Measurements from ENCODE around the gene ALDH3B1. TPM values are rescaled to one million over a fixed set of nuclear protein-coding genes. Genes with fewer than 3 reads are reported as not detected.

ALDH3B1 gene
- total and polyA plus RNA-seq, 8 donors: 12.1 to 87.1 (median 16.1) TPM

DNA sequence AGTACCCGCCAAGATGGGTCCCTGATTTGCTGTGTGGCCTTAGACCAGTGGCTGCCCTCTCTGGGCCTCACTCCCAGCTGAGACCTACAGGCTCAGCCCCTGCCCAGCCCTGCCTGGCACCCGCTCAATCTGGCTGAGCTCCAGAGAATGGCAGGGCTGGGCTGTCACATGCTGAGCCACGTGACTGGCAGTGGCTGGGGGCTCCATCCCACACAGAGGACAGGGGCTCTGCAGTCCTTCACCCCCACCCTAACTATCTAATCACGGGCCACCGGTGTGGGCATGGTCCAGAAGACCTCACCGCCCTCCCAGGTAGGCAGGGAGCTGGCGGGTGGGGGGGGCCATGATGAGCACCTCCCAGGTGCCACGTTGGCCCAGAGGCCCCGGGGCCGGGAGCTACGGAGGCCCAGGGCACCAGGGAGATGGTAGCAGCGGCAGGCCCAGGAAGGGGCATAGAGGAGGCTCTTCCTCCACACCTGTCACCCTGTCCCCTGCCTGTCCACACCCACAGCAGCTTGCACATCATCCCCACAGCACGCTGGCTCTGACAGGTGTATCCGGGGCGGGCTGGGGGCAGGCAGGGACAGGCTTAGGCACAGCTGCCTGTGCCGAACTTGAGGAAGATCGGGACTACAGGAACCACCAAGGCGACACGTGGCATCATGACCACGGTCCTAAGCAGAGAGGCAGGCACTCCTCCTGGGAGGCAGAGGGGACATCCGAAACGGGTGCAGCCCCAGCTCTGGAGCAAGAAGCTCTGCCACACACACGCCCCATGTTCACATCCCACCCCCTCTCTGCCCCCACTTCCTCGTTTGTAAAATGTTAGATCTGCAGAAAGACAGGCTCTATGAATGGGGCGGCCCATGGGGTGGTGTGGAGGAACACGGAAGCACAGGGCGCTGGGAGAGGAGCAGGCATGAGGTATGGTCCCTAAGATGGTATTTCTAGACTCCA lies 1.5 kb upstream of the ALDH3B1 start:
- H3K4me1 ChIP-seq: peaks cover 30 to 71% of the 10 kb centered on the region in 2 donors
- H3K27ac ChIP-seq: peak overlapping the region; percentile 93 to 96
- TF ChIP-seq, protein P1, sequence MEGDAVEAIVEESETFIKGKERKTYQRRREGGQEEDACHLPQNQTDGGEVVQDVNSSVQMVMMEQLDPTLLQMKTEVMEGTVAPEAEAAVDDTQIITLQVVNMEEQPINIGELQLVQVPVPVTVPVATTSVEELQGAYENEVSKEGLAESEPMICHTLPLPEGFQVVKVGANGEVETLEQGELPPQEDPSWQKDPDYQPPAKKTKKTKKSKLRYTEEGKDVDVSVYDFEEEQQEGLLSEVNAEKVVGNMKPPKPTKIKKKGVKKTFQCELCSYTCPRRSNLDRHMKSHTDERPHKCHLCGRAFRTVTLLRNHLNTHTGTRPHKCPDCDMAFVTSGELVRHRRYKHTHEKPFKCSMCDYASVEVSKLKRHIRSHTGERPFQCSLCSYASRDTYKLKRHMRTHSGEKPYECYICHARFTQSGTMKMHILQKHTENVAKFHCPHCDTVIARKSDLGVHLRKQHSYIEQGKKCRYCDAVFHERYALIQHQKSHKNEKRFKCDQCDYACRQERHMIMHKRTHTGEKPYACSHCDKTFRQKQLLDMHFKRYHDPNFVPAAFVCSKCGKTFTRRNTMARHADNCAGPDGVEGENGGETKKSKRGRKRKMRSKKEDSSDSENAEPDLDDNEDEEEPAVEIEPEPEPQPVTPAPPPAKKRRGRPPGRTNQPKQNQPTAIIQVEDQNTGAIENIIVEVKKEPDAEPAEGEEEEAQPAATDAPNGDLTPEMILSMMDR (IDR thresholded peaks at IDR 0.05): no peak
- intact Hi-C loops (cut with DNase I): no loop called here
- DNase-seq (peak in 2 of 4 donors; percentile 66 to 85), ATAC-seq (no peak)
- H3K27me3 ChIP-seq: no peaks in the 10 kb centered on the region
- peak overlapping the region in 1 of 2 donors; percentile 52 for H3K4me3 ChIP-seq
- H3K9me3 ChIP-seq: no peaks in the 10 kb centered on the region
- H3K36me3 ChIP-seq: no peaks in the 10 kb centered on the region

GRCh38 chr11:68009391-68010089 lies 587 bp upstream of the ALDH3B1 start:
- intact Hi-C loops (cut with DNase I): no loop called here
- peak; percentile 3 for ATAC-seq
- TF ChIP-seq, protein P1 (IDR thresholded peaks at IDR 0.05): peak in 1 of 2 donors; percentile 12
- H3K27ac ChIP-seq: peak overlapping the region; percentile 93 to 96
- H3K27me3 ChIP-seq: no peaks in the 10 kb centered on the region
- DNase-seq: peak in 3 of 4 donors; percentile 33 to 52 (median 45)
- H3K9me3 ChIP-seq: no peaks in the 10 kb centered on the region
- peak overlapping the region in 1 of 2 donors; percentile 52 for H3K4me3 ChIP-seq
- peaks cover 36 to 73% of the 10 kb centered on the region in 2 donors for H3K4me1 ChIP-seq
- H3K36me3 ChIP-seq: no peaks in the 10 kb centered on the region

- H3K27ac ChIP-seq: peak overlapping the region; percentile 93 to 96
- DNase-seq (peak in 2 of 4 donors; percentile 16 to 34), ATAC-seq (no peak)
- TF ChIP-seq, protein P1 (IDR thresholded peaks at IDR 0.05): no peak
- peaks cover 43 to 84% of the 10 kb centered on the region in 2 donors for H3K4me1 ChIP-seq
- no peaks in the 10 kb centered on the region for H3K27me3 ChIP-seq
- intact Hi-C loops (cut with DNase I): no loop called here
- H3K36me3 ChIP-seq: peaks cover 0 to 6% of the 10 kb centered on the region in 2 donors
- H3K4me3 ChIP-seq: peak overlapping the region; percentile 34 to 52
- H3K9me3 ChIP-seq: no peaks in the 10 kb centered on the region
Observed at GRCh38 chr11:68011051-68011943, 1.2 kb downstream of the ALDH3B1 start.

DNA sequence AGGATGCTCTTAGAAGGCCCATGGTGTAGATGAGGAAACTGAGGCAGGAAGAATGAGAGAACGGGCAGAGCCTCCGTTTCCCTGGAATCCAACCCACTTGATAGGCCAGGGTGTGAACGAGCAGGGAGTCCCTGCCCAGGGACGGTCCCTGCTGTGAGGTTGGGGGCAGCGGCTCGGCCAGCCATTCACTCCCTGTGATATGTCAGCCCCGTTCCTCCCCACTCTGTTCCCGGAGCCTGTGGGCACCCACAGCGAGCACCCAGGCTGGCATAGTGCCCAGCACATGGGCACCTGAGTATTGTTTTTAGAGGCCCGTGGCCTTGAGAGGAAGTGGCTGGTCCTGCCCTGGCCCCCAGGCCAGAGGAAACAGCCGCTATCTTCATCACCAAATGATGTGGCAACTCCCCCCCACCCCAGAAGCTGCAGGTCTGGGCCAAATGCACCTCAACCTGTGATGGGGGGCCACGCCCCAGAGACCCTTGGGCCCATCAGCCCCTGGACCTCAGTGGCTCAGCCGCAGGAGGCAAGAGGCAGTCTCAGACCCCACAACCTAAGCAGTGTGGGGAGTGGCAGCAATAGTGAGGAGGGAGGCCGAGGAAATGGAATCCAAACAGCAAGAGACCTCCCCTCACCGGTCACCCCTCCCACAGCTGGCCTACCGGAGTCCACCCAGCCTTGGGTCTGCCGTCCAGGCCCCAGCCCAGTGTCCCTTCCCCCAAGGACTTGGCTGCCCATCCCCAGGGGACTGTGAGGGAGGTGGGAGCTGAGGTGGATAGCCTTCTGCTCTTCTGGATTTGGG lies 2.1 kb downstream of the ALDH3B1 start:
- peak overlapping the region; percentile 93 to 96 for H3K27ac ChIP-seq
- no peak for ATAC-seq

More for the DNA sequence above, 2.1 kb downstream of the ALDH3B1 start:
- Histone ChIP-seq H3K9me3 (no peaks in the 10 kb centered on the region), H3K27me3 (no peaks in the 10 kb centered on the region), H3K36me3 (peaks cover 0 to 6% of the 10 kb centered on the region in 2 donors), H3K4me3 (peak overlapping the region in 1 of 2 donors; percentile 52), H3K4me1 (peaks cover 43 to 91% of the 10 kb centered on the region in 2 donors)
- intact Hi-C loops (cut with DNase I): no loop called here
- TF ChIP-seq, protein P1 (IDR thresholded peaks at IDR 0.05): no peak
- DNase-seq: peak in 2 of 4 donors; percentile 37 to 83
